Measurements from ENCODE around the gene HIGD2A. TPM values are rescaled to one million over a fixed set of nuclear protein-coding genes. Genes with fewer than 3 reads are reported as not detected.

HIGD2A gene, protein sequence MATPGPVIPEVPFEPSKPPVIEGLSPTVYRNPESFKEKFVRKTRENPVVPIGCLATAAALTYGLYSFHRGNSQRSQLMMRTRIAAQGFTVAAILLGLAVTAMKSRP
- polyA plus RNA-seq (2012; rRNA removed): 211 and 213 TPM in 2 replicates
- 139 and 190 TPM in 2 replicates for polyA plus RNA-seq (2012; cell fraction: cytosol; rRNA removed)
- polyA plus RNA-seq (2012; cell fraction: nucleus; rRNA removed): 57.7 and 81.8 TPM in 2 replicates

DNA sequence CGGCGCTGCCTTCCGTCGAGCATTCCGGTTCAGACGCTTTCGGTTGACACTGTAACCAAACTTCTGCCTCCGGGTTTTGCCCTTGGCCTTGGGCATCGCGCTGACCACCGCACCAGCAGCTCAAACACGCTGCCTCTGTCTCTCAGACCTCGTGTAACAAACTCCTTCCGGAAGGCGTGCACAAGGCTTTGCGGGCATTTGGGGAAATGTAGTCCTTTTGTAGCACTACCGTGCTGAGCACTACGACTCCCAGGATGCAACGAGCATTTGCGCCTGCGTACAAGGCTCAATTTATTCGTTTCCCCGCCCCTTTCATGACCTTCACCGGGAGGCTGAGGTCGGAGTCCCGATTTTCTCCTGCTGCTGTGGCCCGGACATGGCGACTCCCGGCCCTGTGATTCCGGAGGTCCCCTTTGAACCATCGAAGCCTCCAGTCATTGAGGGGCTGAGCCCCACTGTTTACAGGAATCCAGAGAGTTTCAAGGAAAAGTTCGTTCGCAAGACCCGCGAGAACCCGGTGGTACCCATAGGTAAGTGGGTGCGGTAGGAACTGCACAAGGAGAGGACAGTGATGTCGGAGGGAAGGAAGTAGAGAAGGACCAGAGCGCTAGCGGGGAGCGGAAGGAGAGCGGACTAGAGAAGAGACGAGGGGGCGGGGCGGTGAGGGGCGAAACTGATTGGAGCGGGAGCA is at the start of gene HIGD2A, which contains the start of gene NOP16:
TSS of gene HIGD2A (plus strand) at position 308 of the 691 bp plus-strand sequence. CDS start at position 377, 69 bp downstream.
TSS of gene NOP16 (minus strand) at position 155 of the 691 bp plus-strand sequence. CDS start at position 96, 59 bp downstream.
- no peaks in the 10 kb centered on the region for H3K27me3 ChIP-seq (ENCODE audit: insufficient read depth)
- H3F3A ChIP-seq (replicated peaks; ENCODE audit: insufficient read depth): peaks cover 6% of the 10 kb centered on the region
- ChIA-PET CTCF (interaction anchor here (0.8 to 2.5 kb wide), 3 partner anchors 27 to 53 kb away, joined by 3 to 7 read pairs (median 6); partner anchors contain the start of genes CLTB and KIAA1191), POLR2A (interaction anchor here (0.8 to 2.0 kb wide), 7 partner anchors 9 to 975 kb away, joined by 3 to 7 read pairs (median 4); partner anchors contain the start of genes CLTB, KIAA1191 and RNF44)
- H3K9ac ChIP-seq: peak within 1 kb of the TSS; percentile 96
- H3K9me3 ChIP-seq: no peaks in the 10 kb centered on the region
- H3K79me2 ChIP-seq (ENCODE audit: insufficient read depth): peaks cover 51% of the 10 kb centered on the region
- peaks cover 0 to 14% of the 10 kb centered on the region in 2 experiments; a peak in 2 of 4 replicates for H3K4me1 ChIP-seq (ENCODE audit: control insufficient read depth in 1 of 2, insufficient read depth in 2 of 2, low read depth in 1 of 2, low read length in 1 of 2)
- H4K20me1 ChIP-seq (ENCODE audit: insufficient read depth): no peaks in the 10 kb centered on the region
- peaks cover 15 to 38% of the 10 kb centered on the region in 2 experiments for H3K36me3 ChIP-seq (replicated peaks in 1 of 2; ENCODE audit: control insufficient read depth in 1 of 2, insufficient read depth in 2 of 2, low read length in 1 of 2)
- H3K27ac ChIP-seq (ENCODE audit: low read depth in 2 of 2, low read length in 1 of 2): peak within 1 kb of the TSS; percentile 97
- peak within 1 kb of the TSS; percentile 87 for H3K4me2 ChIP-seq
- peak within 1 kb of the TSS; percentile 100 for H2AFZ ChIP-seq (ENCODE audit: low read depth)
- H3K9me2 ChIP-seq: no peaks in the 10 kb centered on the region
- WGBS (ENCODE audit: low lambda C conversion rate): under 1% methylated on average over 40 of the region's 47 CpGs
- H3K4me3 ChIP-seq (ENCODE audit: low read depth in 2 of 2, low read length in 1 of 2): peak within 1 kb of the TSS; percentile 92 to 96
- DNase-seq: peak; percentile 95
- peak; percentile 57; the same call in 1 of the 2 replicates for TF ChIP-seq NRF1 (IDR thresholded peaks at IDR 0.05; ENCODE audit: low read depth, low read length)
- TF ChIP-seq CHD2 (IDR thresholded peaks at IDR 0.05; ENCODE audit: low read length, partially characterized antibody): peak; percentile 98
- TF ChIP-seq MAX (IDR thresholded peaks at IDR 0.05; ENCODE audit: low read depth): peak; percentile 99
- TF ChIP-seq FOXM1 (IDR thresholded peaks at IDR 0.05; ENCODE audit: low read depth): no peak
- TF ChIP-seq, protein P1, sequence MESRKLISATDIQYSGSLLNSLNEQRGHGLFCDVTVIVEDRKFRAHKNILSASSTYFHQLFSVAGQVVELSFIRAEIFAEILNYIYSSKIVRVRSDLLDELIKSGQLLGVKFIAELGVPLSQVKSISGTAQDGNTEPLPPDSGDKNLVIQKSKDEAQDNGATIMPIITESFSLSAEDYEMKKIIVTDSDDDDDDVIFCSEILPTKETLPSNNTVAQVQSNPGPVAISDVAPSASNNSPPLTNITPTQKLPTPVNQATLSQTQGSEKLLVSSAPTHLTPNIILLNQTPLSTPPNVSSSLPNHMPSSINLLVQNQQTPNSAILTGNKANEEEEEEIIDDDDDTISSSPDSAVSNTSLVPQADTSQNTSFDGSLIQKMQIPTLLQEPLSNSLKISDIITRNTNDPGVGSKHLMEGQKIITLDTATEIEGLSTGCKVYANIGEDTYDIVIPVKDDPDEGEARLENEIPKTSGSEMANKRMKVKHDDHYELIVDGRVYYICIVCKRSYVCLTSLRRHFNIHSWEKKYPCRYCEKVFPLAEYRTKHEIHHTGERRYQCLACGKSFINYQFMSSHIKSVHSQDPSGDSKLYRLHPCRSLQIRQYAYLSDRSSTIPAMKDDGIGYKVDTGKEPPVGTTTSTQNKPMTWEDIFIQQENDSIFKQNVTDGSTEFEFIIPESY (IDR thresholded peaks at IDR 0.05; ENCODE audit: borderline replicate concordance, low read depth): peak; percentile 97
- TF ChIP-seq MXI1 (IDR thresholded peaks at IDR 0.05; ENCODE audit: low read depth, low read length): peak; percentile 99
- TF ChIP-seq, protein P2, sequence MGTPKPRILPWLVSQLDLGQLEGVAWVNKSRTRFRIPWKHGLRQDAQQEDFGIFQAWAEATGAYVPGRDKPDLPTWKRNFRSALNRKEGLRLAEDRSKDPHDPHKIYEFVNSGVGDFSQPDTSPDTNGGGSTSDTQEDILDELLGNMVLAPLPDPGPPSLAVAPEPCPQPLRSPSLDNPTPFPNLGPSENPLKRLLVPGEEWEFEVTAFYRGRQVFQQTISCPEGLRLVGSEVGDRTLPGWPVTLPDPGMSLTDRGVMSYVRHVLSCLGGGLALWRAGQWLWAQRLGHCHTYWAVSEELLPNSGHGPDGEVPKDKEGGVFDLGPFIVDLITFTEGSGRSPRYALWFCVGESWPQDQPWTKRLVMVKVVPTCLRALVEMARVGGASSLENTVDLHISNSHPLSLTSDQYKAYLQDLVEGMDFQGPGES (IDR thresholded peaks at IDR 0.05; ENCODE audit: low read depth, low read length): peak; percentile 40; the same call in 1 of the 2 replicates
- TF ChIP-seq TAF1 (IDR thresholded peaks at IDR 0.05; ENCODE audit: borderline replicate concordance, low read depth, low read length): peak; percentile 85
- no peak for TF ChIP-seq EZH2phosphoT487 (IDR thresholded peaks at IDR 0.05; ENCODE audit: borderline replicate concordance, low read depth)
- no peak for TF ChIP-seq RCOR1 (IDR thresholded peaks at IDR 0.05; ENCODE audit: low read length)
- no peak for TF ChIP-seq RAD21 (IDR thresholded peaks at IDR 0.05; ENCODE audit: low read length)
- TF ChIP-seq NFIC (IDR thresholded peaks at IDR 0.05; ENCODE audit: borderline replicate concordance): no peak
- TF ChIP-seq GABPA (IDR thresholded peaks at IDR 0.05; ENCODE audit: low read depth): peak; percentile 85
- TF ChIP-seq SIN3A (IDR thresholded peaks at IDR 0.05; ENCODE audit: borderline replicate concordance, low read depth, low read length): peak; percentile 92
- TF ChIP-seq MEF2A (IDR thresholded peaks at IDR 0.05; ENCODE audit: borderline replicate concordance, low read depth): no peak
- TF ChIP-seq SMC3 (IDR thresholded peaks at IDR 0.05; ENCODE audit: low read depth, low read length): no peak
- TF ChIP-seq, protein P3, sequence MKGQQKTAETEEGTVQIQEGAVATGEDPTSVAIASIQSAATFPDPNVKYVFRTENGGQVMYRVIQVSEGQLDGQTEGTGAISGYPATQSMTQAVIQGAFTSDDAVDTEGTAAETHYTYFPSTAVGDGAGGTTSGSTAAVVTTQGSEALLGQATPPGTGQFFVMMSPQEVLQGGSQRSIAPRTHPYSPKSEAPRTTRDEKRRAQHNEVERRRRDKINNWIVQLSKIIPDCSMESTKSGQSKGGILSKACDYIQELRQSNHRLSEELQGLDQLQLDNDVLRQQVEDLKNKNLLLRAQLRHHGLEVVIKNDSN (IDR thresholded peaks at IDR 0.05; ENCODE audit: borderline replicate concordance, low read depth): peak; percentile 47; the same call in 1 of the 2 replicates
- TF ChIP-seq POLR2AphosphoS5 (IDR thresholded peaks at IDR 0.05; ENCODE audit: low read depth, low read length): peak; percentile 79
- TF ChIP-seq ELF1 (IDR thresholded peaks at IDR 0.05): peak; percentile 74
- TF ChIP-seq YY1 (IDR thresholded peaks at IDR 0.05; ENCODE audit: low read depth): no peak; the same call in 1 of the 2 replicates
- TF ChIP-seq REST (IDR thresholded peaks at IDR 0.05; ENCODE audit: low read depth, low read length): 0 out of 2 replicates have a peak, but pooled peaks have one; percentile 23

Measured in SK-N-SH (cell line).